GM23338 (cell line): ENCODE measurements around the gene KIF4A. TPM values are rescaled to one million over a fixed set of nuclear protein-coding genes. Genes with fewer than 3 reads are reported as not detected.

Experiments used
- ATAC-seq: fragments of 200-7000 bp; cut with Tn5 transposase; 3 replicates; pipeline ENCODE4 v1.9.1; 2020
- DNase-seq: peaks from one replicate; pipeline ENCODE4 v3.0.0-alpha.2; 2015; ENCODE audit warnings: low spot score
- H2AFZ ChIP-seq: fragments of 200-600 bp; sonication (generic); 2 replicates; pipeline ENCODE4 v1.8.0; 2016; ENCODE audit warnings: antibody characterized with exemption, mild to moderate bottlenecking, moderate library complexity
- H3F3A ChIP-seq: fragments of 200-600 bp; sonication (generic); replicated peaks from 2 replicates; pipeline ENCODE4 v1.8.0; 2017; ENCODE audit warnings: antibody characterized with exemption, mixed run types, low read depth
- H3K27ac ChIP-seq: fragments of 200-600 bp; sonication (generic); 2 replicates; pipeline ENCODE4 v1.6.1; 2016; ENCODE audit warnings: low read depth
- H3K27me3 ChIP-seq: fragments of 200-600 bp; sonication (generic); 2 replicates; pipeline ENCODE4 v1.8.0; 2016; ENCODE audit warnings: mild to moderate bottlenecking, mixed run types, moderate library complexity; ENCODE audit not compliant: insufficient read depth
- H3K36me3 ChIP-seq: fragments of 200-600 bp; sonication (generic); 2 replicates; pipeline ENCODE4 v1.8.0; 2016; ENCODE audit warnings: mild to moderate bottlenecking; ENCODE audit not compliant: insufficient read depth
- H3K4me1 ChIP-seq: fragments of 200-600 bp; sonication (generic); 2 replicates; pipeline ENCODE4 v1.8.0; 2016; ENCODE audit warnings: mild to moderate bottlenecking, moderate library complexity; ENCODE audit not compliant: insufficient read depth
- H3K4me2 ChIP-seq: fragments of 200-600 bp; sonication (generic); 2 replicates; pipeline ENCODE4 v1.7.1; 2017; ENCODE audit warnings: mixed run types
- H3K4me3 ChIP-seq: fragments of 200-600 bp; sonication (generic); 2 replicates; pipeline ENCODE4 v1.6.1; 2016; ENCODE audit warnings: mixed run types
- H3K79me2 ChIP-seq: fragments of 200-600 bp; sonication (generic); replicated peaks from 2 replicates; pipeline ENCODE4 v1.8.0; 2017; ENCODE audit warnings: mild to moderate bottlenecking; ENCODE audit not compliant: insufficient read depth
- H3K9me2 ChIP-seq: fragments of 200-600 bp; sonication (generic); 2 replicates; pipeline ENCODE4 v1.8.0; 2017; ENCODE audit not compliant: insufficient read depth
- H4K20me1 ChIP-seq: fragments of 200-600 bp; sonication (generic); replicated peaks from 2 replicates; pipeline ENCODE4 v1.8.0; 2017; ENCODE audit warnings: mild to moderate bottlenecking; ENCODE audit not compliant: insufficient read depth
- H3K27ac Mint-ChIP-seq: 2 replicates; pipeline ENCODE4 v1.8.0; 2020; ENCODE audit warnings: inconsistent platforms, mild to moderate bottlenecking, moderate library complexity, mixed read lengths
- H3K27me3 Mint-ChIP-seq: 3 replicates; pipeline ENCODE4 v1.8.0; 2022; ENCODE audit warnings: low read depth, mild to moderate bottlenecking, moderate library complexity, mixed read lengths, inconsistent platforms; ENCODE audit not compliant: insufficient read depth, poor library complexity
- H3K36me3 Mint-ChIP-seq: 3 replicates; pipeline ENCODE4 v1.8.0; 2021; ENCODE audit warnings: low read depth, mild to moderate bottlenecking, inconsistent platforms, moderate library complexity, mixed read lengths
- H3K4me1 Mint-ChIP-seq: 3 replicates; pipeline ENCODE4 v1.8.0; 2020; ENCODE audit warnings: mild to moderate bottlenecking, inconsistent platforms, mixed read lengths
- H3K4me3 Mint-ChIP-seq: 3 replicates; pipeline ENCODE4 v1.8.0; 2021; ENCODE audit warnings: moderate library complexity, mild to moderate bottlenecking, inconsistent platforms, mixed read lengths
- H3K9me3 Mint-ChIP-seq: 3 replicates; pipeline ENCODE4 v1.8.0; 2020; ENCODE audit warnings: moderate library complexity, mild to moderate bottlenecking, inconsistent platforms, mixed read lengths
- CREB1 ChIP-seq: fragments of 250-450 bp; sonication (Bioruptor Pico); IDR thresholded peaks from 2 replicates; pipeline ENCODE4 v1.5.0; 2020; ENCODE audit warnings: low read depth, mild to moderate bottlenecking, moderate library complexity
- EZH2 ChIP-seq: fragments of 200-600 bp; sonication (generic); IDR thresholded peaks from one replicate; pipeline ENCODE4 v1.8.0; 2017; ENCODE audit warnings: antibody characterized with exemption, mild to moderate bottlenecking, low read depth; ENCODE audit not compliant: unreplicated experiment
- EZH2phosphoT487 ChIP-seq: fragments of 200-600 bp; sonication (generic); IDR thresholded peaks from one replicate; pipeline ENCODE4 v1.8.1; 2018; ENCODE audit warnings: antibody characterized with exemption; ENCODE audit not compliant: unreplicated experiment
- JUNB ChIP-seq: IDR thresholded peaks from one replicate; pipeline ENCODE4 v1.6.1; 2016; ENCODE audit warnings: antibody characterized with exemption; ENCODE audit not compliant: unreplicated experiment
- NANOG ChIP-seq: IDR thresholded peaks from 2 replicates; pipeline ENCODE4 v1.6.1; 2016; ENCODE audit warnings: antibody characterized with exemption, borderline replicate concordance
- POLR2AphosphoS5 ChIP-seq: IDR thresholded peaks from 2 replicates; pipeline ENCODE4 v1.6.1; 2016; ENCODE audit warnings: antibody characterized with exemption, low read depth
- REST ChIP-seq: IDR thresholded peaks from one replicate; pipeline ENCODE4 v1.6.1; 2018; ENCODE audit warnings: antibody characterized with exemption; ENCODE audit not compliant: unreplicated experiment
- STAT1 ChIP-seq: IDR thresholded peaks from one replicate; pipeline ENCODE4 v1.6.1; 2016; ENCODE audit warnings: antibody characterized with exemption; ENCODE audit not compliant: unreplicated experiment
- ZNF114 ChIP-seq: fragments of 250-450 bp; sonication (Bioruptor Pico); IDR thresholded peaks from 2 replicates; pipeline ENCODE4 v1.5.0; 2020; ENCODE audit warnings: mild to moderate bottlenecking, moderate library complexity
- ZNF331 ChIP-seq: fragments of 250-450 bp; sonication (Bioruptor Pico); IDR thresholded peaks from 2 replicates; pipeline ENCODE4 v1.5.0; 2020; ENCODE audit warnings: low read depth, mild to moderate bottlenecking, moderate library complexity
- ZNF462 ChIP-seq: fragments of 250-450 bp; sonication (Bioruptor Pico); IDR thresholded peaks from 2 replicates; pipeline ENCODE4 v1.5.0; 2020; ENCODE audit warnings: mild to moderate bottlenecking, moderate library complexity
- polyA plus RNA-seq: library from polyadenylated mRNA; unstranded; fragments of >200 nt; fragmentation: Nextera tagmentation; extraction: Ambion mirVana; gene quantifications from 2 replicates; pipeline ENCODE4 v1.2.1, GENCODE V29; 2016
- total RNA-seq: library from RNA; depleted of rRNA; stranded (reverse); fragments of >200 nt; shearing (Covaris generic); gene quantifications from 2 replicates; pipeline ENCODE4 v1.2.3, GENCODE V29; 2014
- TF ChIP-seq, protein P1 (sequence below): IDR thresholded peaks from 2 replicates; pipeline ENCODE4 v1.6.1; 2016; ENCODE audit warnings: antibody characterized with exemption
- TF ChIP-seq, protein P2 (sequence below), 2 experiments: fragments of 200-600 bp in 1 of 2; sonication (generic) in 1 of 2; conservative IDR thresholded peaks; 2 replicates each; pipeline versions ENCODE4 v1.5.1 to v1.6.1; 2016 to 2017; ENCODE audit warnings: antibody characterized with exemption in 2 of 2, low read depth in 2 of 2, mild to moderate bottlenecking in 2 of 2, moderate library complexity in 1 of 2

KIF4A gene
- total and polyA plus RNA-seq, 2 experiments from 2014 or later, result 21.5 to 27.6 TPM

GRCh38 chrX:70253377-70254062 lies 36.4 kb upstream of the KIF4A start:
- Mint-ChIP-seq H3K27me3 (peaks cover 2% of the 10 kb centered on the region), H3K4me1 (peaks cover 26% of the 10 kb centered on the region), H3K27ac (no peak overlapping the region), H3K9me3 (no peaks in the 10 kb centered on the region), H3K36me3 (no peaks in the 10 kb centered on the region), H3K4me3 (no peak overlapping the region)
- no peaks in the 10 kb centered on the region for H3F3A ChIP-seq
- DNase-seq (no peak), ATAC-seq (no peak)
- no peaks in the 10 kb centered on the region for H3K36me3 ChIP-seq
- H3K27ac ChIP-seq, result no peak overlapping the region
- no peak overlapping the region for H3K4me3 ChIP-seq
- peaks cover 3% of the 10 kb centered on the region; the same call in 1 of the 2 replicates for H3K4me1 ChIP-seq
- H2AFZ ChIP-seq, result no peak overlapping the region
- no peaks in the 10 kb centered on the region for H3K79me2 ChIP-seq
- 0 out of 2 replicates have a peak, but pooled peaks cover 6% of the 10 kb centered on the region for H3K9me2 ChIP-seq
- H4K20me1 ChIP-seq, result no peaks in the 10 kb centered on the region
- TF ChIP-seq, protein P1, sequence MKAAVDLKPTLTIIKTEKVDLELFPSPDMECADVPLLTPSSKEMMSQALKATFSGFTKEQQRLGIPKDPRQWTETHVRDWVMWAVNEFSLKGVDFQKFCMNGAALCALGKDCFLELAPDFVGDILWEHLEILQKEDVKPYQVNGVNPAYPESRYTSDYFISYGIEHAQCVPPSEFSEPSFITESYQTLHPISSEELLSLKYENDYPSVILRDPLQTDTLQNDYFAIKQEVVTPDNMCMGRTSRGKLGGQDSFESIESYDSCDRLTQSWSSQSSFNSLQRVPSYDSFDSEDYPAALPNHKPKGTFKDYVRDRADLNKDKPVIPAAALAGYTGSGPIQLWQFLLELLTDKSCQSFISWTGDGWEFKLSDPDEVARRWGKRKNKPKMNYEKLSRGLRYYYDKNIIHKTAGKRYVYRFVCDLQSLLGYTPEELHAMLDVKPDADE, result no peak
- TF ChIP-seq POLR2AphosphoS5, result no peak
- no peak for TF ChIP-seq EZH2phosphoT487
- TF ChIP-seq ZNF114 (CRISPR knock-in tag), result no peak
- no peak for TF ChIP-seq NANOG
- TF ChIP-seq EZH2, result no peak
- TF ChIP-seq JUNB, result no peak
- TF ChIP-seq STAT1, result no peak
- TF ChIP-seq, protein P2, sequence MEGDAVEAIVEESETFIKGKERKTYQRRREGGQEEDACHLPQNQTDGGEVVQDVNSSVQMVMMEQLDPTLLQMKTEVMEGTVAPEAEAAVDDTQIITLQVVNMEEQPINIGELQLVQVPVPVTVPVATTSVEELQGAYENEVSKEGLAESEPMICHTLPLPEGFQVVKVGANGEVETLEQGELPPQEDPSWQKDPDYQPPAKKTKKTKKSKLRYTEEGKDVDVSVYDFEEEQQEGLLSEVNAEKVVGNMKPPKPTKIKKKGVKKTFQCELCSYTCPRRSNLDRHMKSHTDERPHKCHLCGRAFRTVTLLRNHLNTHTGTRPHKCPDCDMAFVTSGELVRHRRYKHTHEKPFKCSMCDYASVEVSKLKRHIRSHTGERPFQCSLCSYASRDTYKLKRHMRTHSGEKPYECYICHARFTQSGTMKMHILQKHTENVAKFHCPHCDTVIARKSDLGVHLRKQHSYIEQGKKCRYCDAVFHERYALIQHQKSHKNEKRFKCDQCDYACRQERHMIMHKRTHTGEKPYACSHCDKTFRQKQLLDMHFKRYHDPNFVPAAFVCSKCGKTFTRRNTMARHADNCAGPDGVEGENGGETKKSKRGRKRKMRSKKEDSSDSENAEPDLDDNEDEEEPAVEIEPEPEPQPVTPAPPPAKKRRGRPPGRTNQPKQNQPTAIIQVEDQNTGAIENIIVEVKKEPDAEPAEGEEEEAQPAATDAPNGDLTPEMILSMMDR (conservative IDR thresholded peaks at IDR 0.05; ENCODE audit: low read depth in 2 of 2), result no peak
- no peak for TF ChIP-seq ZNF331 (CRISPR knock-in tag)
- no peak for TF ChIP-seq REST
- TF ChIP-seq ZNF462, result no peak
- no peak for TF ChIP-seq CREB1 (CRISPR knock-in tag)
- H3K4me2 ChIP-seq, result no peak overlapping the region
- no peaks in the 10 kb centered on the region for H3K27me3 ChIP-seq
